IMR-90 (cell line): ENCODE measurements around the gene DDX52. TPM values are rescaled to one million over a fixed set of nuclear protein-coding genes. Genes with fewer than 3 reads are reported as not detected.
"Not testable (repeated sequence)": the region's sequence is repeated elsewhere in the genome, so short reads cannot be mapped to it uniquely, and the experiment has no call there.

Experiments used
- ATAC-seq: fragments of 200-7000 bp; cut with Tn5 transposase; 2 replicates; pipeline ENCODE4 v1.9.1; 2020; ENCODE audit warnings: low read depth, mild to moderate bottlenecking, moderate library complexity
- BruUV-seq: library from RNA; stranded (reverse); fragments of 400-500 nt; replicated peaks from 2 replicates; lab custom pipeline; 2021; lab: Mats Ljungman, UMichigan
- CTCF ChIA-PET: fragments of 300-600 bp; formaldehyde crosslinking; extraction: SDS; loops from one replicate; lab custom pipeline; 2021; ENCODE audit warnings: antibody characterized with exemption; lab: Yijun Ruan, JAX
- POLR2A ChIA-PET: fragments of 300-600 bp; sonication (Branson Sonifier 250); formaldehyde crosslinking; loops from one replicate; lab custom pipeline; 2022; ENCODE audit warnings: antibody characterized with exemption; ENCODE audit not compliant: unreplicated experiment; lab: Charles Lee
- DNase-seq: peaks from one replicate; pipeline ENCODE4 v3.0.0; 2013
- H2AFZ ChIP-seq: replicated peaks from 2 replicates; pipeline ENCODE3; 2013; ENCODE audit warnings: low read length, mild to moderate bottlenecking; ENCODE audit not compliant: poor library complexity
- H2AK5ac ChIP-seq: 2 replicates; pipeline ENCODE4 v1.6.1; 2013; ENCODE audit warnings: low read depth, low read length, inconsistent platforms
- H2AK9ac ChIP-seq: replicated peaks from 2 replicates; pipeline ENCODE3; 2013; ENCODE audit warnings: mild to moderate bottlenecking, low read depth, low read length, moderate library complexity; ENCODE audit not compliant: poor library complexity
- H2BK120ac ChIP-seq: 2 replicates; pipeline ENCODE4 v1.6.1; 2013; ENCODE audit warnings: low read depth, low read length, inconsistent platforms
- H2BK15ac ChIP-seq: 3 replicates; pipeline ENCODE4 v1.6.1; 2013; ENCODE audit warnings: low read depth, low read length, inconsistent platforms
- H2BK20ac ChIP-seq: 2 replicates; pipeline ENCODE4 v1.6.1; 2013; ENCODE audit warnings: low read depth, mild to moderate bottlenecking, inconsistent platforms, low read length, moderate library complexity
- H2BK5ac ChIP-seq: 2 replicates; pipeline ENCODE4 v1.6.1; 2013; ENCODE audit warnings: mild to moderate bottlenecking, low read depth, low read length, inconsistent platforms; ENCODE audit not compliant: poor library complexity, severe bottlenecking
- H3K14ac ChIP-seq: replicated peaks from 2 replicates; pipeline ENCODE4 v1.6.1; 2013; ENCODE audit warnings: low read depth, low read length, inconsistent platforms
- H3K18ac ChIP-seq: 2 replicates; pipeline ENCODE4 v1.6.1; 2013; ENCODE audit warnings: low read depth, low read length, control low read depth
- H3K23ac ChIP-seq: 2 replicates; pipeline ENCODE4 v1.6.1; 2013; ENCODE audit warnings: low read depth, low read length, inconsistent platforms
- H3K27ac ChIP-seq: 2 replicates; pipeline ENCODE4 v1.5.1; 2013; ENCODE audit warnings: mild to moderate bottlenecking, control low read depth, low read length; ENCODE audit not compliant: insufficient read depth
- H3K27me3 ChIP-seq: 2 replicates; pipeline ENCODE4 v1.6.1; 2013; ENCODE audit warnings: low read length; ENCODE audit not compliant: control insufficient read depth, insufficient read depth
- H3K36me3 ChIP-seq: 2 replicates; pipeline ENCODE4 v1.6.1; 2013; ENCODE audit warnings: low read length, mixed read lengths; ENCODE audit not compliant: control insufficient read depth, insufficient read depth
- H3K4ac ChIP-seq: 2 replicates; pipeline ENCODE4 v1.6.1; 2013; ENCODE audit warnings: low read depth, low read length, inconsistent platforms
- H3K4me1 ChIP-seq: 2 replicates; pipeline ENCODE4 v1.6.1; 2013; ENCODE audit warnings: low read length, mixed read lengths; ENCODE audit not compliant: control insufficient read depth, insufficient read depth
- H3K4me2 ChIP-seq: 2 replicates; pipeline ENCODE4 v1.6.1; 2013; ENCODE audit warnings: low read depth, mild to moderate bottlenecking, control low read depth, low read length, moderate library complexity
- H3K4me3 ChIP-seq: 2 replicates; pipeline ENCODE4 v1.5.1; 2013; ENCODE audit warnings: low read depth, mild to moderate bottlenecking, control low read depth, low read length, moderate library complexity; ENCODE audit not compliant: insufficient read depth
- H3K56ac ChIP-seq: 2 replicates; pipeline ENCODE4 v1.6.1; 2013; ENCODE audit warnings: low read length, inconsistent platforms; ENCODE audit not compliant: insufficient read depth; ENCODE audit errors: extremely low read depth
- H3K79me1 ChIP-seq, 2 experiments: 2 replicates each; pipeline ENCODE4 v1.6.1; 2013; ENCODE audit warnings: low read length in 2 of 2, inconsistent platforms in 1 of 2, low read depth in 1 of 2
- H3K9ac ChIP-seq: 2 replicates; pipeline ENCODE4 v1.6.1; 2013; ENCODE audit warnings: low read depth, low read length, control low read depth
- H3K9me1 ChIP-seq: 2 replicates; pipeline ENCODE4 v1.6.1; 2013; ENCODE audit warnings: low read length, inconsistent platforms; ENCODE audit not compliant: insufficient read depth
- H3K9me3 ChIP-seq: 2 replicates; pipeline ENCODE4 v1.6.1; 2013; ENCODE audit warnings: low read length; ENCODE audit not compliant: control insufficient read depth, insufficient read depth
- H4K20me1 ChIP-seq: 2 replicates; pipeline ENCODE4 v1.6.1; 2013; ENCODE audit warnings: low read length, inconsistent platforms; ENCODE audit not compliant: insufficient read depth
- H4K5ac ChIP-seq: 2 replicates; pipeline ENCODE4 v1.6.1; 2013; ENCODE audit warnings: mild to moderate bottlenecking, low read depth, low read length, control low read depth
- H4K8ac ChIP-seq, 2 experiments: 2 replicates each; pipeline ENCODE4 v1.6.1; 2013; ENCODE audit warnings: low read depth in 2 of 2, low read length in 2 of 2, control low read depth in 1 of 2, inconsistent platforms in 1 of 2
- H4K91ac ChIP-seq: 2 replicates; pipeline ENCODE4 v1.6.1; 2013; ENCODE audit warnings: low read depth, low read length, inconsistent platforms; ENCODE audit not compliant: insufficient read depth
- ELK1 ChIP-seq: fragments of 150-350 bp; IDR thresholded peaks from 2 replicates; pipeline ENCODE4 v1.6.1; 2016; ENCODE audit warnings: low read depth, mild to moderate bottlenecking, low read length, moderate library complexity, borderline replicate concordance
- FOS ChIP-seq: fragments of 150-350 bp; IDR thresholded peaks from 2 replicates; pipeline ENCODE4 v1.6.1; 2016; ENCODE audit warnings: low read depth, low read length
- MAFK ChIP-seq: IDR thresholded peaks from 2 replicates; pipeline ENCODE4 v1.6.1; 2012; ENCODE audit warnings: low read depth, low read length, improper control_type of control experiment
- MXI1 ChIP-seq: IDR thresholded peaks from 2 replicates; pipeline ENCODE4 v1.6.1; 2012; ENCODE audit warnings: low read depth, mild to moderate bottlenecking, low read length, moderate library complexity, borderline replicate concordance
- RAD21 ChIP-seq: IDR thresholded peaks from 2 replicates; pipeline ENCODE4 v1.6.1; 2012; ENCODE audit warnings: low read length, improper control_type of control experiment
- RFX5 ChIP-seq: IDR thresholded peaks from 2 replicates; pipeline ENCODE4 v1.8.0; 2012; ENCODE audit warnings: low read depth, mild to moderate bottlenecking, low read length, moderate library complexity
- SMC3 ChIP-seq: fragments of 150-350 bp; IDR thresholded peaks from 2 replicates; pipeline ENCODE4 v1.6.1; 2016; ENCODE audit warnings: low read depth, mild to moderate bottlenecking, antibody characterized with exemption, low read length, moderate library complexity
- WGBS, 2 experiments: methylation state at CpG; one replicate each; pipeline versions ENCODE4 v1.1.5 to v1.1.7; 2013; ENCODE audit warnings: missing lambda C conversion rate in 2 of 2; ENCODE audit not compliant: insufficient read length in 1 of 2; ENCODE audit errors: extremely low coverage in 2 of 2; 5-methylcytosine and 5-hydroxymethylcytosine counted together
- dilution Hi-C: fragments of 300-500 bp; cut with HindIII; formaldehyde crosslinking; loops from one replicate; pipeline ENCODE4 v1.14.3; 2018; ENCODE audit warnings: low sequenced_read_pairs; ENCODE audit not compliant: unreplicated experiment
- in situ Hi-C: fragments of 300-500 bp; cut with MboI; formaldehyde crosslinking; loops from 3 replicates; pipeline ENCODE4 v1.14.3; 2019; ENCODE audit warnings: low sequenced_read_pairs, inconsistent platforms, mixed read lengths
- intact Hi-C: fragments of 100-400 bp; cut with micrococcal nuclease; formaldehyde crosslinking; loops from 2 replicates; pipeline ENCODE4 v1.10.0; 2022
- polyA plus RNA-seq, 3 experiments: library from polyadenylated mRNA; depleted of rRNA; stranded (reverse); fragments of >200 nt; gene quantifications; 2 replicates each; pipeline ENCODE4 v1.2.3, GENCODE V29; 2012; ENCODE audit warnings: low replicate concordance in 1 of 3
- total RNA-seq: library from RNA; depleted of rRNA; stranded (reverse); fragments of >200 nt; gene quantifications from 2 replicates; pipeline ENCODE4 v1.2.3, GENCODE V29; 2012

Gene DDX52
- total and polyA plus RNA-seq, 2 of the 4 experiments (the other 2 are of a cell fraction) = 12.5 to 26.7 TPM

DNA sequence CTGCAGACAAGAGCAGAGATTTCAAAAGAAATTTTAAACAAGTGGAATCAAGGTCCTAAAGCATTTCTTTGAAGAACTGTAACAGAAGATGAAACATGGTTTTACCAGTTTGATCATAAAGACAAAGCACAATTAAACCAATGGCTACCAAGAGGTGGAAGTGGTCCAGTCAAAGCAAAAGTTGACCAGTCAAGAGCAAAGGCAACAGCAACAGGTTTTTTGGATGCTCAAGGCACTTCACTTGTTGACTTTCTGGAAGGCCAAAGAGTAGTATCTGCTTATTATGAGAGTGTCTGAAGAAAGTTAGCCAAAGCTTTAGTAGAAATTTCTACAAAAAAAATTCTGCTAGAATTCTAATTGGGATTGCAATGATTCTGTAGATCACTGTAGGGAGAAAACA, 5.3 kb downstream of the DDX52 start:
- no peak overlapping the region for H2BK20ac ChIP-seq
- H3K56ac ChIP-seq = no peak overlapping the region
- H2AK9ac ChIP-seq = no peak overlapping the region
- H3K79me1 ChIP-seq = peaks cover 11 to 66% of the 10 kb centered on the region in 2 experiments; a peak in 3 of 4 replicates
- H2AFZ ChIP-seq = no peak overlapping the region
- no peak overlapping the region for H4K5ac ChIP-seq
- intact Hi-C loops = no loop called here
- H3K18ac ChIP-seq = no peak overlapping the region
- H2BK5ac ChIP-seq = no peak overlapping the region
- peaks cover 4% of the 10 kb centered on the region; the same call in 1 of the 2 replicates for H4K20me1 ChIP-seq
- in situ Hi-C loops = loop anchor here (25.0 kb wide), 1 partner anchor 649 kb away; the partner anchor contains the start of gene MRPL45
- H4K8ac ChIP-seq = no peak overlapping the region
- CTCF ChIA-PET = interaction anchor here (1.1 kb wide), 1 partner anchor 265 kb away, joined by 4 read pairs; no protein-coding TSS in a partner anchor
- TF ChIP-seq RFX5 (no peak), SMC3 (no peak), MAFK (no peak), RAD21 (no peak), ELK1 (no peak), FOS (no peak), MXI1 (no peak)
- H3K4ac ChIP-seq = no peak overlapping the region
- dilution Hi-C loops = no loop called here
- no peaks in the 10 kb centered on the region for H3K9me3 ChIP-seq
- no peak overlapping the region for H3K27ac ChIP-seq
- H3K4me3 ChIP-seq = no peak overlapping the region
- no peak overlapping the region for H2BK120ac ChIP-seq
- H3K4me1 ChIP-seq = peaks cover 1% of the 10 kb centered on the region; the same call in 1 of the 2 replicates
- POLR2A ChIA-PET = no interaction called here
- H3K4me2 ChIP-seq = no peak overlapping the region
- no peak overlapping the region for H3K23ac ChIP-seq
- no peak overlapping the region for H4K91ac ChIP-seq
- no TSS peak for BruUV-seq
- peaks cover 13% of the 10 kb centered on the region for H3K36me3 ChIP-seq
- no peak overlapping the region for H3K9ac ChIP-seq
- H3K14ac ChIP-seq = no peak overlapping the region
- DNase-seq = no peak
- H3K9me1 ChIP-seq = no peaks in the 10 kb centered on the region
- no peak overlapping the region for H2AK5ac ChIP-seq
- no peak for ATAC-seq
- no peak overlapping the region for H2BK15ac ChIP-seq
- no peaks in the 10 kb centered on the region for H3K27me3 ChIP-seq

GRCh38 chr17:37616430-37616829, 26.8 kb downstream of the DDX52 start:
- H4K20me1 ChIP-seq, H2BK15ac ChIP-seq, H3K27me3 ChIP-seq, BruUV-seq, dilution Hi-C loops, H3K27ac ChIP-seq, H4K5ac ChIP-seq, H3K4me3 ChIP-seq, H3K14ac ChIP-seq, H3K4ac ChIP-seq, H2AK5ac ChIP-seq, intact Hi-C loops, H3K56ac ChIP-seq, POLR2A ChIA-PET, H2BK5ac ChIP-seq, H3K23ac ChIP-seq, H3K9me3 ChIP-seq, H2BK20ac ChIP-seq, H4K91ac ChIP-seq, H3K9me1 ChIP-seq, H2AK9ac ChIP-seq, H2AFZ ChIP-seq, H2BK120ac ChIP-seq, H3K4me2 ChIP-seq, DNase-seq, H3K9ac ChIP-seq, H3K4me1 ChIP-seq, ATAC-seq, H4K8ac ChIP-seq, H3K18ac ChIP-seq, in situ Hi-C loops: not testable (repeated sequence)
- peaks cover 28% of the 10 kb centered on the region for H3K36me3 ChIP-seq
- peaks cover 0 to 19% of the 10 kb centered on the region in 2 experiments; a peak in 3 of 4 replicates for H3K79me1 ChIP-seq
- CTCF ChIA-PET = interaction anchor here (0.6 kb wide), 1 partner anchor 249 kb away, joined by 6 read pairs; no protein-coding TSS in a partner anchor
- no CpG with 5 or more reads among the region's 6 CpGs for WGBS, 2 experiments
